Transverse colon (tissue), 4 donors: ENCODE measurements around the gene ILF3.

Source experiments
- CTCF ChIP-seq, 5 experiments: fragments of 200-600 bp in 3 of 5; fragments of 450-650 bp in 2 of 5; sonication (generic) in 3 of 5; IDR thresholded peaks; 1 replicate in 2 of 5; 2 replicates in 3 of 5; pipeline ENCODE4 v1.5.1; 2016 to 2017; ENCODE audit warnings: antibody characterized with exemption in 5 of 5, inconsistent platforms in 3 of 5, mild to moderate bottlenecking in 2 of 5, moderate library complexity in 1 of 5
- EP300 ChIP-seq: sonication (generic); formaldehyde crosslinking; IDR thresholded peaks from one replicate; pipeline ENCODE4 v1.6.1; 2017; ENCODE audit warnings: antibody characterized with exemption, low read depth
- POLR2A ChIP-seq: fragments of 450-650 bp; IDR thresholded peaks from one replicate; pipeline ENCODE4 v1.6.1; 2016; ENCODE audit warnings: antibody characterized with exemption, mild to moderate bottlenecking, moderate library complexity
- POLR2AphosphoS5 ChIP-seq, 3 donors: sonication (generic); formaldehyde crosslinking; IDR thresholded peaks; one replicate each; pipeline ENCODE4 v1.6.1; 2016; ENCODE audit warnings: antibody characterized with exemption in 3 of 3

GRCh38 chr19:10708291-10708690, 54.1 kb downstream of the ILF3 start:
- TF ChIP-seq POLR2A: no peak
- no peak for TF ChIP-seq EP300
- no peak for TF ChIP-seq CTCF (IDR thresholded peaks at IDR 0.05)
- TF ChIP-seq POLR2AphosphoS5 (IDR thresholded peaks at IDR 0.05): no peak
